Measurements from ENCODE around the gene BRIP1.

BRIP1 gene

DNA sequence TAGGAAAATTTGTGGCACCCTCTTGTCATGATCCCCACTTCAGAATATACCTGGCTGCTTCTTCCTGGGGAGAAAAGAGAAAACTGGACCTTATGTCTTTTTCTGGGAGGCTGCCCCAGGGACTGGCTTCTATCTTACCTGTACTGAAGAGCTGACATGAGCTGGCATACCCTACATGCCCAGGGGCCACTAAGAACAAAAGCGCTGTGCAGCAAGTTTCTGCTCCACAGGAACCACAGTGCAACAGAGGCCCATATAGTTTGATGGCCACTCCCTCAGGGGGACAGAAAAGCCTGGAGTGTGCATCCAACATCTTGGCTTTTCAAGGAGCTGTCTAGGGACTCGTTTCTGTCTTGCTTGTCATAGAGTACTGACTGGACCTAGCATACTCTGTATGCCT is 175.6 kb downstream of the BRIP1 start:
- H4K91ac ChIP-seq (ENCODE audit: low read depth, low read length) = no peak overlapping the region
- no peak overlapping the region for H2AK5ac ChIP-seq (ENCODE audit: low read length)
- H2BK5ac ChIP-seq (ENCODE audit: low read depth, low read length, poor library complexity) = no peak overlapping the region
- no peak overlapping the region for H4K8ac ChIP-seq (ENCODE audit: low read depth, low read length)
- H3K27me3 ChIP-seq (ENCODE audit: insufficient read depth, low read length) = no peaks in the 10 kb centered on the region
- peaks cover 0 to 2% of the 10 kb centered on the region in 2 experiments for H3K4me1 ChIP-seq (ENCODE audit: control insufficient read depth in 1 of 2, insufficient read depth in 2 of 2, low read length in 2 of 2)
- H3K23ac ChIP-seq (ENCODE audit: low read length) = no peak overlapping the region
- H3K9ac ChIP-seq (ENCODE audit: low read length) = no peak overlapping the region
- WGBS (ENCODE audit: extremely low coverage, insufficient coverage, insufficient read length) = no CpG with 5 or more reads among the region's 2 CpGs
- no peak overlapping the region for H3K27ac ChIP-seq (ENCODE audit: low read depth, low read length)
- no peaks in the 10 kb centered on the region for H3K36me3 ChIP-seq (ENCODE audit: control insufficient read depth in 1 of 2, insufficient read depth in 2 of 2, low read length in 2 of 2)
- no peak overlapping the region for H2AFZ ChIP-seq (ENCODE audit: insufficient read depth, low read length, poor library complexity)
- H3K4ac ChIP-seq (ENCODE audit: low read depth, low read length) = no peak overlapping the region
- no peaks in the 10 kb centered on the region for H3K9me3 ChIP-seq (ENCODE audit: insufficient read depth, low read depth, low read length)
- no peak overlapping the region for H3K4me2 ChIP-seq (ENCODE audit: low read length)
- no peak overlapping the region for H3K14ac ChIP-seq (ENCODE audit: low read length)
- H4K12ac ChIP-seq (ENCODE audit: low read depth, low read length) = no peak overlapping the region
- H3K18ac ChIP-seq (ENCODE audit: low read length) = no peak overlapping the region
- DNase-seq = no peak
- no peak overlapping the region for H2BK120ac ChIP-seq (ENCODE audit: insufficient read depth, low read length, poor library complexity)
- H3K79me2 ChIP-seq (ENCODE audit: control insufficient read depth, insufficient read depth, low read length, poor library complexity) = no peaks in the 10 kb centered on the region
- no peak overlapping the region for H2BK12ac ChIP-seq (ENCODE audit: low read length)
- H3K4me3 ChIP-seq (ENCODE audit: low read depth, low read length) = no peak overlapping the region
- H3K79me1 ChIP-seq (ENCODE audit: low read length) = no peaks in the 10 kb centered on the region

DNA sequence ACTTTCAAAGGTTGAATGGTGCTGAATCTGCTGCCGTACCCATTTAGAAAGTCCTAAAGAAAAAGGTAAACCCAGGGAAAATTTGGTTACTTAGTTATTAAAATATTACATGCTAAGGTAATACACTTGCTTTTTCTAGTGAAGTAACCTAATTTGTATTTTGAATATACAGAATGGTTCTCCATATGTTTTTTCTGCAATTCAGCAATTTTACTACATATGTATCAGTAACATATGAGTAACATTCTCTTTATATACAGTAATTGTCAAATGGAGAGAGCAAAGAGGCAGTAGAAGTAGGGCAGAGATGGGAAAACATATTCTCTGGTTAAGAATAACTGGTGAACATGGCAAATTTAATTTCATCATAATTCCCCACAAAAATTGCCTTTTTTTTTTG is 177.2 kb downstream of the BRIP1 start:
- H3K9ac ChIP-seq (ENCODE audit: low read length) = no peak overlapping the region
- no peak overlapping the region for H4K91ac ChIP-seq (ENCODE audit: low read depth, low read length)
- DNase-seq = no peak

DNA sequence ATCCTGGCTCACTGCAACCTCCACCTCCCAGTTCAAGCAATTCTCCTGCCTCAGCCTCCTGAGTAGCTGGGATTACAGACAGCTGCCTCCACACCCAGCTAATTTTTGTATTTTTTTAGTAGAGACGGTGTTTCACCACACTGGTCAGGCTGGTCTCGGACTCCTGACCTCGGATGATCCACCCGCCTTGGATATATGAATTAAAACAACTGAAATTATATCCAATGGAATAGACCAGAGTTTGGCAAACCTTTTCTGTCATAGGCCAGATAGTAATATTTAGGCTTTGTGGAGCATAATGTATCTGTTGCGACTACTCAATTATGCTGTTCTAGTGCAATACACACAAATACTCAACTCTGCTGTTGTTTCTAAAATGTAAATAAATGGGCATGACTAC is 178.5 kb downstream of the BRIP1 start:
- Histone ChIP-seq H3K23ac (ENCODE audit: low read length) (no peak overlapping the region), H3K4me2 (ENCODE audit: low read length) (no peak overlapping the region), H3K18ac (ENCODE audit: low read length) (no peak overlapping the region), H3K4me3 (ENCODE audit: low read depth, low read length) (no peak overlapping the region), H3K9me3 (ENCODE audit: insufficient read depth, low read depth, low read length) (no peaks in the 10 kb centered on the region), H4K91ac (ENCODE audit: low read depth, low read length) (no peak overlapping the region), H3K4me1 (ENCODE audit: control insufficient read depth in 1 of 2, insufficient read depth in 2 of 2, low read length in 2 of 2) (peaks cover 0 to 2% of the 10 kb centered on the region in 2 experiments), H4K12ac (ENCODE audit: low read depth, low read length) (no peak overlapping the region), H3K9ac (ENCODE audit: low read length) (no peak overlapping the region), H4K8ac (ENCODE audit: low read depth, low read length) (no peak overlapping the region), H3K79me1 (ENCODE audit: low read length) (no peaks in the 10 kb centered on the region), H2AK5ac (ENCODE audit: low read length) (no peak overlapping the region), H3K4ac (ENCODE audit: low read depth, low read length) (no peak overlapping the region), H3K14ac (ENCODE audit: low read length) (no peak overlapping the region), H3K27me3 (ENCODE audit: insufficient read depth, low read length) (no peaks in the 10 kb centered on the region), H2BK5ac (ENCODE audit: low read depth, low read length, poor library complexity) (no peak overlapping the region), H2BK12ac (ENCODE audit: low read length) (no peak overlapping the region), H2BK120ac (ENCODE audit: insufficient read depth, low read length, poor library complexity) (no peak overlapping the region), H2AFZ (ENCODE audit: insufficient read depth, low read length, poor library complexity) (no peak overlapping the region), H3K36me3 (ENCODE audit: control insufficient read depth in 1 of 2, insufficient read depth in 2 of 2, low read length in 2 of 2) (no peaks in the 10 kb centered on the region), H3K27ac (ENCODE audit: low read depth, low read length) (no peak overlapping the region), H3K79me2 (ENCODE audit: control insufficient read depth, insufficient read depth, low read length, poor library complexity) (no peaks in the 10 kb centered on the region)
- no CpG with 5 or more reads among the region's 5 CpGs for WGBS (ENCODE audit: extremely low coverage, insufficient coverage, insufficient read length)
- no peak for DNase-seq

More for the DNA sequence above, 177.2 kb downstream of the BRIP1 start:
- Histone ChIP-seq H2BK5ac (ENCODE audit: low read depth, low read length, poor library complexity) (no peak overlapping the region), H2BK120ac (ENCODE audit: insufficient read depth, low read length, poor library complexity) (no peak overlapping the region), H2AFZ (ENCODE audit: insufficient read depth, low read length, poor library complexity) (no peak overlapping the region), H2BK12ac (ENCODE audit: low read length) (no peak overlapping the region), H3K36me3 (ENCODE audit: control insufficient read depth in 1 of 2, insufficient read depth in 2 of 2, low read length in 2 of 2) (no peaks in the 10 kb centered on the region), H3K23ac (ENCODE audit: low read length) (no peak overlapping the region), H3K27me3 (ENCODE audit: insufficient read depth, low read length) (no peaks in the 10 kb centered on the region), H4K12ac (ENCODE audit: low read depth, low read length) (no peak overlapping the region), H3K4ac (ENCODE audit: low read depth, low read length) (no peak overlapping the region), H3K4me3 (ENCODE audit: low read depth, low read length) (no peak overlapping the region), H3K4me1 (ENCODE audit: control insufficient read depth in 1 of 2, insufficient read depth in 2 of 2, low read length in 2 of 2) (peaks cover 0 to 2% of the 10 kb centered on the region in 2 experiments), H2AK5ac (ENCODE audit: low read length) (no peak overlapping the region), H3K4me2 (ENCODE audit: low read length) (no peak overlapping the region), H3K18ac (ENCODE audit: low read length) (no peak overlapping the region), H3K79me2 (ENCODE audit: control insufficient read depth, insufficient read depth, low read length, poor library complexity) (no peaks in the 10 kb centered on the region), H3K9me3 (ENCODE audit: insufficient read depth, low read depth, low read length) (no peaks in the 10 kb centered on the region), H3K27ac (ENCODE audit: low read depth, low read length) (no peak overlapping the region), H4K8ac (ENCODE audit: low read depth, low read length) (no peak overlapping the region), H3K79me1 (ENCODE audit: low read length) (no peaks in the 10 kb centered on the region), H3K14ac (ENCODE audit: low read length) (no peak overlapping the region)
- WGBS (ENCODE audit: extremely low coverage, insufficient coverage, insufficient read length) = no CpG with 5 or more reads among the region's 1 CpG

DNA sequence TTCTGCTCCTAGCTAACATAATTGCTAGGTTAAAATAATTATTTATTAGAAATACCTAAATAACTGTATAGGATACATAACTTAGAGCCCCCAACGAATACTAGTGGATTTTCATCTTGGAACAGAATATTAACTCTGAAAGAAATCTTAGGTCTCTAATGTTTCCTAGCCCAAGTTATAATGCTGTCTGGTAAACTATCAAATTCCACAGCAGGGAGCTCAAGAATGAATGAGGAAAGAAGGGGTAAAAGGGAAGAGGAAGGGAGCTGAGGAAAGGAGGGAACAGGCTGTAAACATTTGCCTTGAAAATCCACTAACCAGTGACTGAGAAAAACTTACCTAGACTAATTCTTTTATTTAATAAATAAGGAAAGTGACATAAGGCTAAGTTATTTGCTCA is 179.2 kb downstream of the BRIP1 start:
- DNase-seq = no peak
- Histone ChIP-seq H3K36me3 (ENCODE audit: control insufficient read depth in 1 of 2, insufficient read depth in 2 of 2, low read length in 2 of 2) (no peaks in the 10 kb centered on the region), H3K9me3 (ENCODE audit: insufficient read depth, low read depth, low read length) (no peaks in the 10 kb centered on the region), H2BK12ac (ENCODE audit: low read length) (no peak overlapping the region), H3K27ac (ENCODE audit: low read depth, low read length) (no peak overlapping the region), H4K8ac (ENCODE audit: low read depth, low read length) (no peak overlapping the region), H3K4me1 (ENCODE audit: control insufficient read depth in 1 of 2, insufficient read depth in 2 of 2, low read length in 2 of 2) (peaks cover 0 to 2% of the 10 kb centered on the region in 2 experiments), H3K79me2 (ENCODE audit: control insufficient read depth, insufficient read depth, low read length, poor library complexity) (no peaks in the 10 kb centered on the region), H2BK5ac (ENCODE audit: low read depth, low read length, poor library complexity) (no peak overlapping the region), H3K4ac (ENCODE audit: low read depth, low read length) (no peak overlapping the region), H3K79me1 (ENCODE audit: low read length) (no peaks in the 10 kb centered on the region), H3K9ac (ENCODE audit: low read length) (no peak overlapping the region), H2AFZ (ENCODE audit: insufficient read depth, low read length, poor library complexity) (no peak overlapping the region), H3K4me2 (ENCODE audit: low read length) (no peak overlapping the region), H3K4me3 (ENCODE audit: low read depth, low read length) (no peak overlapping the region), H3K14ac (ENCODE audit: low read length) (no peak overlapping the region), H4K12ac (ENCODE audit: low read depth, low read length) (no peak overlapping the region), H3K23ac (ENCODE audit: low read length) (no peak overlapping the region), H3K27me3 (ENCODE audit: insufficient read depth, low read length) (no peaks in the 10 kb centered on the region), H4K91ac (ENCODE audit: low read depth, low read length) (no peak overlapping the region), H3K18ac (ENCODE audit: low read length) (no peak overlapping the region), H2AK5ac (ENCODE audit: low read length) (no peak overlapping the region), H2BK120ac (ENCODE audit: insufficient read depth, low read length, poor library complexity) (no peak overlapping the region)
- no CpG with 5 or more reads among the region's 1 CpG for WGBS (ENCODE audit: extremely low coverage, insufficient coverage, insufficient read length)
